Erythroblast (primary cell): Measurements from ENCODE around the gene CREB5.

Source experiments
- GATA1 ChIP-seq: IDR thresholded peaks from 2 replicates; pipeline ENCODE4 v1.6.1; 2011; ENCODE audit warnings: low read depth, mild to moderate bottlenecking, control low read depth, low read length, moderate library complexity
- POLR2A ChIP-seq: IDR thresholded peaks from 2 replicates; pipeline ENCODE4 v1.6.1; 2011; ENCODE audit warnings: mild to moderate bottlenecking, low read length

DNA sequence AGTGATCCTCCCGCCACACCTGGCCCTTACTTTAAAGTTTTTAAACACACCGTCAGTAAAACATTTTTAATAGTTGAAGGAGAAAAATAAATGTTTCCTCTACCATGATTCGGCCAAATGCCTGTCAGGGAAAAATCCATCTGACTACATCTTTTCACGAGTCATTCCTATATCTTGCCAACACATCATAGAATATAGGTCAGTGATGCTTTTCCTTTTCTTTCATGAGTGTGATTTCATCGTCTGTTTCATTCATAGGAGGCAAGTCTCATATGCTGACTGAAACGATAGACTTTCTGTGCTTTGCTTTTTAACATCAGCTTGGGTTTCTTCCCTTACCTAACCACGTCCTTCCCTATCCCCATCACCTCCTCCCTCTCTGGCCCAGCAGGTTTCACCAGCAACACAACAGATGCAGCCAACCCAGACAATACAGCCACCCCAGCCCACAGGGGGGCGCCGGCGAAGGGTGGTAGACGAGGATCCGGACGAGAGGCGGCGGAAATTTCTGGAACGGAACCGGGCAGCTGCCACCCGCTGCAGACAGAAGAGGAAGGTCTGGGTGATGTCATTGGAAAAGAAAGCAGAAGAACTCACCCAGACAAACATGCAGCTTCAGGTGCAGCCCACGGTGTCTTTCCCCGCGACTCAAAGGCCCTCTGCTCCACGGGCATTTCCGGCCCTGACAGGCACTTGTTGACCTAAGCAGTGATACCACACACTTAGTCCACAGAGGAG is 396.6 kb downstream of the CREB5 start:
- TF ChIP-seq POLR2A (no peak), GATA1 (no peak)
